ENCODE measurements around the gene DEDD.

DNA sequence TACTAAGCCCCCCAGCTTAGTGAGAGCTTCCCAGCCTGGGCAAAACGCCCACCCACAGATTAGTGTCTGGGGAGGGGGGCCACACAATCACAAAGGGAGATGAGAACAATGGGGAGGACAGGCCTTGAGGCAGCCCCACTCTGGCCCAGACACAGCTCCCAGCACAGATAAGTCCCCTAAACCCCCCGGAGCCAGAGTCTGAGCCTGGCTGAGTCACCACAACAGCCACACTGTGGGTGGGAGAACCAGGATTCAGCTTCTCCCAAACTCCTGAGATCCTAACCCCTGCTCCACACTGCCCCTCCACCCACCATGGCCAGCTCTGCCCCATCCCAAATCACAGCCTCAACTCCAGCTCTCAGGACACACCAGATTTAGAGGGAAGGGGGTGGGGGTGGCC lies 47.3 kb downstream of the DEDD start:
- TF ChIP-seq TAF1 (IDR thresholded peaks at IDR 0.05; ENCODE audit: borderline replicate concordance, insufficient read depth, low read length) (no peak), POLR2AphosphoS5 (IDR thresholded peaks at IDR 0.05; ENCODE audit: low read depth, low read length) (no peak), SIN3A (IDR thresholded peaks at IDR 0.05; ENCODE audit: borderline replicate concordance, insufficient read depth, low read length) (no peak), FOXP2 (optimal IDR thresholded peaks at IDR 0.05; ENCODE audit: borderline replicate concordance, extremely low read depth, extremely low read length, insufficient read depth) (no peak)
- TF ChIP-seq, protein P1, sequence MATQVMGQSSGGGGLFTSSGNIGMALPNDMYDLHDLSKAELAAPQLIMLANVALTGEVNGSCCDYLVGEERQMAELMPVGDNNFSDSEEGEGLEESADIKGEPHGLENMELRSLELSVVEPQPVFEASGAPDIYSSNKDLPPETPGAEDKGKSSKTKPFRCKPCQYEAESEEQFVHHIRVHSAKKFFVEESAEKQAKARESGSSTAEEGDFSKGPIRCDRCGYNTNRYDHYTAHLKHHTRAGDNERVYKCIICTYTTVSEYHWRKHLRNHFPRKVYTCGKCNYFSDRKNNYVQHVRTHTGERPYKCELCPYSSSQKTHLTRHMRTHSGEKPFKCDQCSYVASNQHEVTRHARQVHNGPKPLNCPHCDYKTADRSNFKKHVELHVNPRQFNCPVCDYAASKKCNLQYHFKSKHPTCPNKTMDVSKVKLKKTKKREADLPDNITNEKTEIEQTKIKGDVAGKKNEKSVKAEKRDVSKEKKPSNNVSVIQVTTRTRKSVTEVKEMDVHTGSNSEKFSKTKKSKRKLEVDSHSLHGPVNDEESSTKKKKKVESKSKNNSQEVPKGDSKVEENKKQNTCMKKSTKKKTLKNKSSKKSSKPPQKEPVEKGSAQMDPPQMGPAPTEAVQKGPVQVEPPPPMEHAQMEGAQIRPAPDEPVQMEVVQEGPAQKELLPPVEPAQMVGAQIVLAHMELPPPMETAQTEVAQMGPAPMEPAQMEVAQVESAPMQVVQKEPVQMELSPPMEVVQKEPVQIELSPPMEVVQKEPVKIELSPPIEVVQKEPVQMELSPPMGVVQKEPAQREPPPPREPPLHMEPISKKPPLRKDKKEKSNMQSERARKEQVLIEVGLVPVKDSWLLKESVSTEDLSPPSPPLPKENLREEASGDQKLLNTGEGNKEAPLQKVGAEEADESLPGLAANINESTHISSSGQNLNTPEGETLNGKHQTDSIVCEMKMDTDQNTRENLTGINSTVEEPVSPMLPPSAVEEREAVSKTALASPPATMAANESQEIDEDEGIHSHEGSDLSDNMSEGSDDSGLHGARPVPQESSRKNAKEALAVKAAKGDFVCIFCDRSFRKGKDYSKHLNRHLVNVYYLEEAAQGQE (IDR thresholded peaks at IDR 0.05; ENCODE audit: insufficient read depth in 1 of 2, low read depth in 2 of 2, low read length in 2 of 2) = no peak

All from PFSK-1 (cell line).